DMS79 treated with DMSO at 0.1 percent for 48 hours (cell line): Measurements from ENCODE around the gene RAPGEF1.
"Not testable (repeated sequence)": the region's sequence is repeated elsewhere in the genome, so short reads cannot be mapped to it uniquely, and the experiment has no call there.

Experiments
- DNase-seq: peaks from one replicate; lab custom pipeline; 2025; lab: John Stamatoyannopoulos, UW

Gene RAPGEF1

GRCh38 chr9:131739959-131740648 lies at the start of gene RAPGEF1:
Gene RAPGEF1 (minus strand): TSS chr9:131740076. CDS start chr9:131739830, 246 bp downstream.
- DNase-seq = no peak

- DNase-seq = no peak
Observed at GRCh38 chr9:131788851-131789250, 49.0 kb upstream of the RAPGEF1 start.

DNA sequence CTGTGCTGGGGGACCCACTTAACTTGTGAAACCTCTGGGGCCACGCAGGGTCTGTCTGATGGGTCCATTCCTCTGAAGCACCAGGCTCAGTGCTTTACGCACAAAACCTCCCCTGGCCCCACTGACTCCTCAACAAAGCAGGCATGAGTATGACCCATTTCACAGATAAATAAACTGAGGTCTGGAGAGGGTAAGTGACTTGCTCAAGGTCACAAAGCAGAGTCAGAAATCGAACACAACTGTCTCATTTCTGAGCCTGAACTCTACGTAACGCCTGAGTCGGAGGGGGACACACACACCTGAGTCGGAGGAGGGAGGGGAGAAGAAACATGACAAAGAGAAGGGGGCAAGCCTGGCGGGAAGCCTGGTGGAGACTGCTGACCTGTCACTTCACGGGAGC lies 48.0 kb upstream of the RAPGEF1 start:
- DNase-seq = no peak

GRCh38 chr9:131784748-131785501 lies 45.0 kb upstream of the RAPGEF1 start:
- no peak for DNase-seq

DNA sequence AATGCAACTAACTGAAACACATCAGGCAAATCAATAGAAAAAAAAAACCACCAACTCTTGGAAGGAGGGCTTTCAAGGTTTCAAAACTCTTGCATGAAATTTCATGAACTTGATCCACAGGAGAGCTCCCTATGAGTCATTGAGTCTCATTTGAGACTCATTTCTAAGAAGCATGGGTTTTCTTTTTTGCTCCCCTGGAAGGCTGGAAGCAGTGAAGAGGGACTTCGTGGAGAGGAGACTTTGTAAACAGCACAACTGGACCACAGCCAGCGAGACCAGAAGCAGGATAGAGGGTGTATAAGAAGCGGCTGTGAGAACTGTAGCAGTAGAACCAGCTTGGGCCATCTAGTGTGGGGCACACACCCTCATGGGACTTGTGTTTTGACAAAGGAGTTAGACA lies 41.2 kb upstream of the RAPGEF1 start:
- peak; percentile 85 for DNase-seq

DNA sequence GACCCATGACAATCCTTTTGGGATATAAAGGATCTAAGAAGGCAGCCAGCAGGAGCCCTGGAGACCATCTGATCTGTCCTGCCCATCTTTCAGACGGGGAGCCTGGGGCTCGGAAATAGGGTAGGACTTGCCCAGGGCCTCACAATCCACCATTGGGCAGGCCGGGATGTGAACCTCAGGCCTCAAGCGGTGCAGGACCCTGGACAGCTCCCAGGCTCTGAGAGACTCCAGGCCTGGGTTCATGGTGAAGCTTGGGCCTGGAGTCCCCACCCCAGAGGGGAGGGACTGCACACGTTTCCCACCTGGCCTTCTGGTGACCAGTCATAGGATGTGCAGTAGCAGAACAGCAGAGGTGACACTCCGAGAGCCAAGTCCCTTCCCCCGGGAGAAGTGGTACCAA lies 36.6 kb upstream of the RAPGEF1 start:
- DNase-seq = no peak

DNA sequence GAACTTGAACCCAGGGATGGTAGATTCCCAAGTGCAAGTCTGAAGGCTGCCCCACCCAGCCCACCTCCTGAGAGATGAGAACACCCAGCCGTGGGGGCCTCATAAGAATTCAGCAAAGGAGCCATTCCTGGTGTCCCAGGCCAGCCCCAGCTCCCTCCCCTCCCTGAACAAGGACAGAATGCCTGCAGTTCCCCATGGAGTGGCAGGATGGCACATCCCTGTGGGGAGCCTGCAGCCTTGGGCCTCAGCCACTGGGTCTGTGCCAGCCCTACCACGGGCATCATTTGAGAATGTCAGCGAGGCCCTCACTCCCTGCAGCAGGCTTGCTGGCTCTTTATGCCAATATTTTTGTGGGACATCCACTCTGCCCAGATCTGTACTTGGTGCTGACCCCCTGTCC lies 36.2 kb upstream of the RAPGEF1 start:
- DNase-seq = no peak

DNA sequence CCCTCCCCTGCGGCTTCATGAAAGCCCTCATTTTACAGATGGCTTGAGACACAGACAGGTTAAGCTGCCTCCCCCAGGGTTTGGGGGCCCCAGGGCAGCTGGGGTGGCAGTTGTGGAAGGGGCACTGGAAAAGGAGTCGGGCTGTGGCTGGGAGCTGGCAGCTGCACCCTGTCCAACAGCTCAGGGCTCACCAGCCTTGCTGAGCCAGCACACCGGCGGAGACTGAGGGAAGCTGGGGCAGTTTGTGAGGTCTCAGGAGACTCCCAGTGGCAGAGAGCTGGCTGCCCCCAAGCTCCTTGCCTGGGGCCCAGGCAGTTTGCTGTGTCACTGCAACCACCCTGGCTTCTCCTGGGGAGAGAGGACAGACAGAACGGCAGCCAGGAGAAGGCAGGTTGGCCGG lies 34.8 kb upstream of the RAPGEF1 start:
- DNase-seq = peak; percentile 47

DNA sequence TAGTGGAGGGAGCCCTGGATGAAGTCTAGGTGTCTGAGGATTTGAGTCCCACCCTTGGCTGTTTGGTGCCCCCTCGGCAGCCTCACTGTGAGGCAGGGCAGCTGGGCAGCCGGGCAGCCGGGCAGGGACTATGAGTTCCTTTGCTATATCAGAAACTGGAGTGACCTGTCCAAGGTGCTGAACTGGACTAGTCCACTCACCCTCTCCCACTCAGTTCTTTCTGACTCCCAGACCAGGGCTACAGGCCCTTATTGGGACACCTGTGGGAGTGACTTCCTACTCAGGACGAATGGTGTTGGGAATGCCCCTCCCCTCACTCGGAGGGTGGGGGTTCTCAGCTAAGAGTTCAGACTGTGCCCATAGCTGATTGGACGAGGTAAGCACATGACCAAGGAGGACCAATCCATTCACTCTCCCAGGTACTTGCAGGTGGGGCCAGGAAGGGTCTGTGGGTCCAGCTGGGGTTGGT lies 34.1 kb upstream of the RAPGEF1 start:
- peak; percentile 52 for DNase-seq

DNA sequence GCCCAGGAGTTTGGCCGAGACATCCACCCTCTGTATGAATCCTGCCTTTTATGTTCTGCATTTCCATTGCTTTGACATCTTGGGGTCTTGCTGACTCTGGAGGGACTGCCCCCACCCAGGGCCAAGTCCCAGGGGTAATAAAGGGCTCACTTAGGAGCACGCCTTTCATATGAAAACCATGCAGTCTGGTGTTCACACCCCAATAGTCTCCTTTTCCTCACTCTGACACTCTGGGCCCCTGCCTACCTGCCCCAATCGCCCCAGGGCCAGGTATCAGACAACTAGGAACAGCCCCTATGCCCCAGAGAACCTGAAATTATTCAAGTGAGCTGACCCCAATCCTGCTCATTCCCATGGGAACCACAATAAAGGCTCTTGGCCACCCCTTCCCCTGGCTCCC lies 33.1 kb upstream of the RAPGEF1 start:
- no peak for DNase-seq

DNA sequence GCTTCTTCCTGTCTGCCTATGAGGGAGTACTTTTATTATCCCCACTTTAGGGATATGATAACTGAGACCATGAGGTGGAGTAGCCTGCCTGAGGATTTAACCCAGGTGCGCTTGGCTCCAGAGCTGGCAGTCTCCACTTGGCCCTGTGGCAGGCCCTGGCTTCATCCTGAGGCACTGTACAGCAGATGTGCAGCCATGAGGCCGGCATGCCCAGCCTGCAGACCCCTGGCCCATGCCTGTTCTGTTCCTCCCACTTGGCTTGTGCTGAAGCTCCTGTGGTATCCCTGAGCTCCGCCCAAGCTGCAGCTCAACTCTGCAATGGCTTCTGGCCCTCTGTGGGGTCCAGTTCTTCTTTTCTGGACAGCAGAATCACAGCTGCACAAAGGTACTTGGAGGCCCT lies 31.8 kb upstream of the RAPGEF1 start:
- no peak for DNase-seq

GRCh38 chr9:131769361-131769760 lies 29.5 kb upstream of the RAPGEF1 start:
- DNase-seq = no peak

GRCh38 chr9:131764568-131764967 lies 24.7 kb upstream of the RAPGEF1 start:
- no peak for DNase-seq

DNA sequence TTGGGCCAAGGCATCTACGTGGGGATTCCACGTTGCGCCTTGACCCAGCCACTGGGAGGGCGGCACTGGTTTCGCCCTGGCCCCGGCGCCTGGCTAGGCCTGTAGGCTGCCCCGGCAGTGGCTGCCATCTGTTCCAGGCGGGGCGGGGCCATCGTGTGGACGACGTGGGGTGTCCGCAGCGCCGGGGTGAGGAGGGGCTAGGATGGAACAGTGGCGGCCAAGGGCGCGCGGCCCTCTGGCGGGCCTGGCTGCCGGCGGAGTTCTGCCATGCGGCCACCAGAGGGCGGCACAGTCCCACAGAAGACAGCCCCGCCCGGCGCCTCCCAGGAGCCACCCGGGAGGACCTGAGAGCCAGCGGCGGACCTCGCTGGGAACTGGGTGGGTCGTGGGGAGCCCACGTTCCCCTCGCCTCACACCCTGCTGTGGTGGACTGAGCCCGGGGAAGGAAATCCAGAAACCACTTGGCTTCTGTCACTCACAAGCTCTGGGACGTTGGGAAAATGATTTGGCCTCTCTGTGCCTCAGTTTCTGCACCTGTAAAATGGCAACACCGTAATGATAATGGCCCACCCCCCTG lies 22.6 kb upstream of the RAPGEF1 start:
- peak; percentile 28 for DNase-seq

GRCh38 chr9:131759017-131759647 lies 19.3 kb upstream of the RAPGEF1 start:
- peak; percentile 88 for DNase-seq

DNA sequence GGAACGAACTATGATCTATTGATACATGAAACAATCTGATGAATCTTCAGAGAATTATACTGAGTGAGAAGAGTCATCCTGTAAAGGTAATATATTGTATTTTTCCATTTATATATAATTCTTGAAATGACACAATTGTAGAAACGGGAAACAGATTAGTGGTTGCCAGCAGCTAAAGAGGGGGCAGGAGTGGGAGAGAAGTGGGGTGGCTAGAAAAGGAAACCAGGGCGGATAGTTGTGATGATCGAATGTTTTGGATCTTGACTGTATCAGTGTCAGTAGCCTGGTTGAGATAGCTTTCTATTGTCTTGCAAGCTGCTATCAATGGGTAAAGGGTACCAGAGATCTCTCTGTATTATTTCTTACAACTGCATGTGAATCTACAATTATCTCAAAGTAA lies 17.7 kb upstream of the RAPGEF1 start:
- no peak for DNase-seq

- DNase-seq = peak; percentile 25
Observed at GRCh38 chr9:131755541-131756198, 15.8 kb upstream of the RAPGEF1 start.

DNA sequence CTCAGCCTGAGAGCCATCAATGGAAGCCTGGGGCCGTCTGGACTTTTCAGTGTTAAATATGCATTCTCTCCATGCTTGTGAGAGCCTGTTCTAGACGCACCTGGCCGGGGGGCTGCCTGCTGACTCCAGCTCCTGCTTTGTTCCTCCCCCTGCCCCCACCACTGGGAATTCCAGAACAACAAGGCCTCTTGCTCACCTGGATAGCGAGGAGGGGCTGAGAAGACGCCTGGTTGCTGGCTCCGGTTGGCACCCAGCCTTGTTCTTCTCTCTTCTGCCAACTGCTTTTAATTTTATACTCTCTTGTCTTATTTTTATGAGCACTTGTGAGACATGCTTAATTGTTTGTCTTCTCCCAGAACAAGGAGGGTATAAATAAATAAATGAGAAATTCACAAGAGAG lies 15.0 kb upstream of the RAPGEF1 start:
- DNase-seq = peak; percentile 96

DNA sequence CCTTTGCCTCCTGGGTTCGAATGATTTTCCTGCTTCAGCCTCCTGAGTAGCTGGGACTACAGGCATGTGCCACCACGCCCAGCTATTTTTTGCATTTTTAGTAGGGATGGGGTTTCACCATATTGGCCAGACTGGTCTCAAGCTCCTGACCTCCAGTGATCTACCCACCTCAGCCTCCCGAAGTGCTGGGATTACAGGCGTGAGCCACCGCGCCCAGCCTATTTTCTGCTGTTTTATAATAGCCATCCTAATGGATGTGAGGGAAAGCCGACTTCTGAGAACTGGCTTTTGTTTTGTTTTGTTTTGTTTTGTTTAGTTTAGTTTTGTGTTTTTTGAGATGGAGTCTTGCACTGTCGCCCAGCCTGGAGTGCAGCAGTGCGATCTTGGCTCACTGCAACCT lies 13.9 kb upstream of the RAPGEF1 start:
- not testable (repeated sequence) for DNase-seq

GRCh38 chr9:131752231-131752884 lies 12.5 kb upstream of the RAPGEF1 start:
- DNase-seq = no peak

DNA sequence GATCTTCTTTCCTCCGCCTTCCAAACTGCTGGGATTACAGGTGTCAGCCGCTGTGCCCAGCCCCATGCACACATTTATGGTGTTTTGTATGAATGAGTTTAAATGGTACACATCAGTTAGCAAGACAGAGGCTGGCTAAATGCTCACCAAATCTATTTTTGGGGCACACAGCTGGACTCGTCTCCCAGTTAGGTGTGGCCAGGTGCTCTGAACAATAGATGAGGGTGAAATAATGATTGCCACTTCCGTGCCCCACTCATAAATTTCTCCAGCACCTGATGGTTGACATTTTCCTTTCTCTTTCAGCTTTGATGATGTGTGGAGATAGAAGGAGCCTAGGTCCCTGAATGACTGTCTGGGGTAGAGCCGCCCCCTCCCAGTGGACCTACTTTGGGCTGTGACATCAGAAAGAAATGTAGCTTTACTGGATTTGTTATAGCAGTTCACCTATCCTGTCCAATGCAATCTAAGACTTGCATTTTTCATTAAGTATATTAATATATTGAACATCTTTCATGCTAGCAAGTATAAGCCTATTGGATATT lies 8.6 kb upstream of the RAPGEF1 start:
- no peak for DNase-seq
